ENCODE data around the gene PHYHD1.

DNA sequence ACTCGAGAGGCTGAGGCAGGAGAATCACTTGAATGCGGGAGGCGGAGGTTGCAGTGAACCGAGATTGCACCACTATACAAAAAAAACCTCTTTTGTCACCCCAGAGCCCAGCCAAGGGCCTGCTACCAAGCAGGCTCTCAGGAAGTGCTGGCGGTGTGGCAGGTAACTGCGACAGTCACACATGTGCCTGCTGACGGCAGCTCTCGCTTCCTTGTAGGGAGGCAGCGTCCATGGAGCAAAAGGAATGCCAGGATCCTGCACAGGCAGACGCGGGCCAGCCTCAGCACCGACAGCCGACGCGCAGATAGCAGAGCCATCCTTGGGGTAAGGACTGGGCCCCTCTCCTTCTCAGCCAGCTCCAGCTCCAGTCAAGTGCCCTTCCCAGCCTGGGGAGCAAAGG is 35.0 kb upstream of the PHYHD1 start:
- TF ChIP-seq, protein P1, sequence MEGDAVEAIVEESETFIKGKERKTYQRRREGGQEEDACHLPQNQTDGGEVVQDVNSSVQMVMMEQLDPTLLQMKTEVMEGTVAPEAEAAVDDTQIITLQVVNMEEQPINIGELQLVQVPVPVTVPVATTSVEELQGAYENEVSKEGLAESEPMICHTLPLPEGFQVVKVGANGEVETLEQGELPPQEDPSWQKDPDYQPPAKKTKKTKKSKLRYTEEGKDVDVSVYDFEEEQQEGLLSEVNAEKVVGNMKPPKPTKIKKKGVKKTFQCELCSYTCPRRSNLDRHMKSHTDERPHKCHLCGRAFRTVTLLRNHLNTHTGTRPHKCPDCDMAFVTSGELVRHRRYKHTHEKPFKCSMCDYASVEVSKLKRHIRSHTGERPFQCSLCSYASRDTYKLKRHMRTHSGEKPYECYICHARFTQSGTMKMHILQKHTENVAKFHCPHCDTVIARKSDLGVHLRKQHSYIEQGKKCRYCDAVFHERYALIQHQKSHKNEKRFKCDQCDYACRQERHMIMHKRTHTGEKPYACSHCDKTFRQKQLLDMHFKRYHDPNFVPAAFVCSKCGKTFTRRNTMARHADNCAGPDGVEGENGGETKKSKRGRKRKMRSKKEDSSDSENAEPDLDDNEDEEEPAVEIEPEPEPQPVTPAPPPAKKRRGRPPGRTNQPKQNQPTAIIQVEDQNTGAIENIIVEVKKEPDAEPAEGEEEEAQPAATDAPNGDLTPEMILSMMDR (IDR thresholded peaks at IDR 0.05), result no peak
- TF ChIP-seq POLR2A (IDR thresholded peaks at IDR 0.05) (no peak), EP300 (IDR thresholded peaks at IDR 0.05) (no peak)
